ENCODE data around the gene ELOVL5. TPM values are rescaled to one million over a fixed set of nuclear protein-coding genes. Genes with fewer than 3 reads are reported as not detected.
A peak's percentile ranks its signal among the peaks of the same experiment; 100 is the strongest.

Gene ELOVL5, protein sequence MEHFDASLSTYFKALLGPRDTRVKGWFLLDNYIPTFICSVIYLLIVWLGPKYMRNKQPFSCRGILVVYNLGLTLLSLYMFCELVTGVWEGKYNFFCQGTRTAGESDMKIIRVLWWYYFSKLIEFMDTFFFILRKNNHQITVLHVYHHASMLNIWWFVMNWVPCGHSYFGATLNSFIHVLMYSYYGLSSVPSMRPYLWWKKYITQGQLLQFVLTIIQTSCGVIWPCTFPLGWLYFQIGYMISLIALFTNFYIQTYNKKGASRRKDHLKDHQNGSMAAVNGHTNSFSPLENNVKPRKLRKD
- total RNA-seq (2021; ENCODE audit: unreplicated experiment), result 218 TPM
- 111 TPM for polyA plus RNA-seq (2012; ENCODE audit: insufficient read length)
- percentile 97 among the genes with signal in this experiment for Bru-seq, nascent RNA
- percentile 94 among the genes with signal in this experiment for BruChase-seq, experiment 1, labeled RNA remaining after a 2-hour chase
- percentile 96 among the genes with signal in this experiment for BruChase-seq, experiment 2, labeled RNA remaining after a 6-hour chase
- long read RNA-seq, transcript ELOVL5-201 (8 exons, 2,827 nt), result major isoform, 509 of 671 reads
- long read RNA-seq, transcript ELOVL5-207 (7 exons, 2,875 nt), result minor isoform, 19 of 671 reads
- long read RNA-seq, partial matches to known transcripts, result 65 of 671 reads
- long read RNA-seq, other reads (novel, unspliced or antisense), result 75 of 671 reads

DNA sequence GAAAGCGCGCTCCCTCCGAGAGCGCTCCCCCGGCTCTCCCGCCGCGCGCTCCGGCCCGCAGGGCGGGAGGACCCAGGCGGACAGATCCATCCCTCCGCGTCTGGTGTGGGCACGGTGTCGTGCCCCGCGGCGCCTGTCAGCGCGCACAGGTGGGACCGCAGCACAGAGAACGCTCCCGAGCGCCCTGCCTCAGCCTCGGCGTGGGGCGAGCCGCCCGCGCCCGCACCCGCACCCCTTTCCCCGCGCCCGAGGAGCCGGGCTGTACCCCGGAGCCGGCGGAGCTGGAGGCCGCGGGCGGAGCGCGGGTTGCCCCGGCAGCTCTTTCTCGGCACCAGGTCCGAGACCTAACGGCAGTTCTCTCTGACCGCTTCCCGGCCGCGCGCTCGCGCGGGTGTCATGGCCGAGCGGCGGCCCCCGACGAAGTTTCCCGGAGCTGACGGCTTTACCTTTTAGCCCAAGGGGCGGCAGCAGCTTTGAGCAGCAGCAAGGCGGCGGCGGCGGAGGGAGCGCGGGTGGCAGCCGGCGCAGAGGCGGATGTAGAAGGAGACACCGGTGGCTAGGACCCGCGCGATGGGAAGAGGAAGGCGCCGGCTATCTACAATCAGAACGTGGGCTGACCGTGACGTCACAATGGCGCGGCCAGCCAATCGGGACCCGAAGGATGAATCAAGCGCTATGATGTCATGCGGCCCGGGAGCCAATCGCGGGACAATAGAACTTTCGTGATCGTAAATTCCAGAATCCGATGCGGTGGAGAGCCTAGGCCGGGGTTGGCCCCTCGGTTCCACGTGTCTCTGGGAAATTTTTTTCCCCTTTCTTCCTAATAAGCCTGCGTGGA, at the start of gene ELOVL5:
TSS of gene ELOVL5 (minus strand) at position 580 of the 838 bp plus-strand sequence. CDS start 53,251 bp downstream, outside the sequence.
- in situ Hi-C loops (cut with HindIII; ENCODE audit: low pct_unique_long_range_greater_than_20kb, low sequenced_read_pairs), result no loop called here
- Histone ChIP-seq H3K4me1 (ENCODE audit: control insufficient read depth, insufficient read depth, low read length) (peaks cover 34% of the 10 kb centered on the region), H3K9me3 (ENCODE audit: control insufficient read depth, insufficient read depth, low read depth, low read length) (no peaks in the 10 kb centered on the region), H3K27me3 (ENCODE audit: control insufficient read depth, insufficient read depth, low read length) (no peaks in the 10 kb centered on the region), H3K27ac (ENCODE audit: low read length) (peak within 1 kb of the TSS; percentile 96), H3K36me3 (ENCODE audit: control insufficient read depth, insufficient read depth, low read length) (peaks cover 3% of the 10 kb centered on the region; the same call in 1 of the 2 replicates), H3K4me3 (ENCODE audit: low read depth in 2 of 2, low read length in 2 of 2) (peak within 1 kb of the TSS; percentile 90 to 91)
- DNase-seq (ENCODE audit: low read depth, low spot score), result peak; percentile 86
- BruUV-seq (replicated peaks), result no TSS peak
- TF ChIP-seq POLR2AphosphoS5 (IDR thresholded peaks at IDR 0.05; ENCODE audit: low read depth, low read length) (peak; percentile 71), SIN3A (IDR thresholded peaks at IDR 0.05; ENCODE audit: borderline replicate concordance, insufficient read depth, low read depth, low read length) (peak; percentile 54; the same call in 1 of the 2 replicates), TCF7L2 (IDR thresholded peaks at IDR 0.05; ENCODE audit: low read depth, low read length) (peak; percentile 84)
- TF ChIP-seq, protein P1, sequence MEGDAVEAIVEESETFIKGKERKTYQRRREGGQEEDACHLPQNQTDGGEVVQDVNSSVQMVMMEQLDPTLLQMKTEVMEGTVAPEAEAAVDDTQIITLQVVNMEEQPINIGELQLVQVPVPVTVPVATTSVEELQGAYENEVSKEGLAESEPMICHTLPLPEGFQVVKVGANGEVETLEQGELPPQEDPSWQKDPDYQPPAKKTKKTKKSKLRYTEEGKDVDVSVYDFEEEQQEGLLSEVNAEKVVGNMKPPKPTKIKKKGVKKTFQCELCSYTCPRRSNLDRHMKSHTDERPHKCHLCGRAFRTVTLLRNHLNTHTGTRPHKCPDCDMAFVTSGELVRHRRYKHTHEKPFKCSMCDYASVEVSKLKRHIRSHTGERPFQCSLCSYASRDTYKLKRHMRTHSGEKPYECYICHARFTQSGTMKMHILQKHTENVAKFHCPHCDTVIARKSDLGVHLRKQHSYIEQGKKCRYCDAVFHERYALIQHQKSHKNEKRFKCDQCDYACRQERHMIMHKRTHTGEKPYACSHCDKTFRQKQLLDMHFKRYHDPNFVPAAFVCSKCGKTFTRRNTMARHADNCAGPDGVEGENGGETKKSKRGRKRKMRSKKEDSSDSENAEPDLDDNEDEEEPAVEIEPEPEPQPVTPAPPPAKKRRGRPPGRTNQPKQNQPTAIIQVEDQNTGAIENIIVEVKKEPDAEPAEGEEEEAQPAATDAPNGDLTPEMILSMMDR (IDR thresholded peaks at IDR 0.05), result no peak
- ATAC-seq, result peak; percentile 92
- CTCF ChIA-PET, result no interaction called here
- intact Hi-C loops (cut with micrococcal nuclease; ENCODE audit: unreplicated experiment), result no loop called here
- POLR2A ChIA-PET, result interaction anchor here (0.6 to 1.1 kb wide), 2 partner anchors 11 to 413 kb away, joined by 3 read pairs; no protein-coding TSS in a partner anchor

DNA sequence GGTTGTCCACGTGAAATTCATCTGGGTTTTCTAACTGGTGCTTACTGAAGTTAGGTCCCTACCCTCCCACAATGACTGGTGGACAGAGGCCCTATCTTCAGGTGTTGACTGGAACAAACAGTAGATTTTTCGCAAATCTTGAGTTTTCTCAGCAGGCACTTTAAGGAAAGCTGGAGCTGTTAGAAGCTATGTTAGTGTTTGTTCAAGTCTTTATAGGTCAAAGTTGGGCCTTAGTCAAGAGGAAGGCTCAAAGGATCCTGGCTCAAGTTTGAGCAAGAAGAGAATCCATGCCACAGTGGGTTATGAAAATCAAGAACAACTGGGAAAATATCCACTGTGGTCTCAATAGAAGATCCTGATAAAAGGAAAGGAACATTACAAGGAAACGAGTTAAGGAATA, 48.5 kb upstream of the ELOVL5 start:
- intact Hi-C loops (cut with micrococcal nuclease; ENCODE audit: unreplicated experiment) (no loop called here), in situ Hi-C loops (cut with HindIII; ENCODE audit: low pct_unique_long_range_greater_than_20kb, low sequenced_read_pairs) (no loop called here)
- peaks cover 2% of the 10 kb centered on the region; the same call in 1 of the 2 replicates for H3K4me1 ChIP-seq (ENCODE audit: control insufficient read depth, insufficient read depth, low read length)
- TF ChIP-seq SIN3A (IDR thresholded peaks at IDR 0.05; ENCODE audit: borderline replicate concordance, insufficient read depth, low read depth, low read length) (no peak), POLR2AphosphoS5 (IDR thresholded peaks at IDR 0.05; ENCODE audit: low read depth, low read length) (no peak), TCF7L2 (IDR thresholded peaks at IDR 0.05; ENCODE audit: low read depth, low read length) (no peak)
- TF ChIP-seq, protein P2, sequence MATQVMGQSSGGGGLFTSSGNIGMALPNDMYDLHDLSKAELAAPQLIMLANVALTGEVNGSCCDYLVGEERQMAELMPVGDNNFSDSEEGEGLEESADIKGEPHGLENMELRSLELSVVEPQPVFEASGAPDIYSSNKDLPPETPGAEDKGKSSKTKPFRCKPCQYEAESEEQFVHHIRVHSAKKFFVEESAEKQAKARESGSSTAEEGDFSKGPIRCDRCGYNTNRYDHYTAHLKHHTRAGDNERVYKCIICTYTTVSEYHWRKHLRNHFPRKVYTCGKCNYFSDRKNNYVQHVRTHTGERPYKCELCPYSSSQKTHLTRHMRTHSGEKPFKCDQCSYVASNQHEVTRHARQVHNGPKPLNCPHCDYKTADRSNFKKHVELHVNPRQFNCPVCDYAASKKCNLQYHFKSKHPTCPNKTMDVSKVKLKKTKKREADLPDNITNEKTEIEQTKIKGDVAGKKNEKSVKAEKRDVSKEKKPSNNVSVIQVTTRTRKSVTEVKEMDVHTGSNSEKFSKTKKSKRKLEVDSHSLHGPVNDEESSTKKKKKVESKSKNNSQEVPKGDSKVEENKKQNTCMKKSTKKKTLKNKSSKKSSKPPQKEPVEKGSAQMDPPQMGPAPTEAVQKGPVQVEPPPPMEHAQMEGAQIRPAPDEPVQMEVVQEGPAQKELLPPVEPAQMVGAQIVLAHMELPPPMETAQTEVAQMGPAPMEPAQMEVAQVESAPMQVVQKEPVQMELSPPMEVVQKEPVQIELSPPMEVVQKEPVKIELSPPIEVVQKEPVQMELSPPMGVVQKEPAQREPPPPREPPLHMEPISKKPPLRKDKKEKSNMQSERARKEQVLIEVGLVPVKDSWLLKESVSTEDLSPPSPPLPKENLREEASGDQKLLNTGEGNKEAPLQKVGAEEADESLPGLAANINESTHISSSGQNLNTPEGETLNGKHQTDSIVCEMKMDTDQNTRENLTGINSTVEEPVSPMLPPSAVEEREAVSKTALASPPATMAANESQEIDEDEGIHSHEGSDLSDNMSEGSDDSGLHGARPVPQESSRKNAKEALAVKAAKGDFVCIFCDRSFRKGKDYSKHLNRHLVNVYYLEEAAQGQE (IDR thresholded peaks at IDR 0.05; ENCODE audit: insufficient read depth in 1 of 2, low read depth in 2 of 2, low read length in 1 of 2), result no peak
- TF ChIP-seq, protein P1 (IDR thresholded peaks at IDR 0.05), result no peak
- H3K9me3 ChIP-seq (ENCODE audit: control insufficient read depth, insufficient read depth, low read depth, low read length), result no peaks in the 10 kb centered on the region
- H3K36me3 ChIP-seq (ENCODE audit: control insufficient read depth, insufficient read depth, low read length), result no peaks in the 10 kb centered on the region
- ATAC-seq, result no peak
- DNase-seq (ENCODE audit: low read depth, low spot score), result no peak
- ChIA-PET POLR2A (no interaction called here), CTCF (no interaction called here)
- no peak overlapping the region for H3K4me3 ChIP-seq (ENCODE audit: low read depth in 2 of 2, low read length in 2 of 2)
- BruUV-seq (replicated peaks), result no TSS peak
- H3K27me3 ChIP-seq (ENCODE audit: control insufficient read depth, insufficient read depth, low read length), result no peaks in the 10 kb centered on the region
- no peak overlapping the region for H3K27ac ChIP-seq (ENCODE audit: low read length)
